Gastroesophageal sphincter (tissue), 4 donors: ENCODE data around the gene ZNF543. TPM values are rescaled to one million over a fixed set of nuclear protein-coding genes. Genes with fewer than 3 reads are reported as not detected.

Experiments
- ATAC-seq: fragments of 150-250 bp; one replicate; pipeline ENCODE4 v1.9.1; 2016; ENCODE audit warnings: mild to moderate bottlenecking, moderate library complexity
- H3K27ac ChIP-seq, 4 donors: fragments of 200-600 bp; sonication (generic) in 3 of 4; 1 replicate in 3 of 4; 2 replicates in 1 of 4; pipeline ENCODE4 v1.5.1; 2016 to 2019
- H3K27me3 ChIP-seq: fragments of 200-600 bp; sonication (generic); one replicate; pipeline ENCODE4 v1.5.1; 2019
- H3K36me3 ChIP-seq, 2 donors: fragments of 200-600 bp; sonication (generic); one replicate each; pipeline ENCODE4 v1.5.1; 2019; ENCODE audit warnings: control low read depth in 1 of 2
- H3K4me1 ChIP-seq, 3 donors: fragments of 200-600 bp; sonication (generic); 1 replicate in 2 of 3; 2 replicates in 1 of 3; pipeline ENCODE4 v1.5.1; 2016 to 2019; ENCODE audit warnings: control low read depth in 2 of 3
- H3K4me3 ChIP-seq, 2 donors: fragments of 200-600 bp; sonication (generic); one replicate each; pipeline ENCODE4 v1.5.1; 2019; ENCODE audit warnings: mild to moderate bottlenecking in 1 of 2, moderate library complexity in 1 of 2
- H3K9me3 ChIP-seq, 3 donors: fragments of 200-600 bp; sonication (generic); one replicate each; pipeline ENCODE4 v1.5.1; 2017 to 2019; ENCODE audit warnings: control low read depth in 2 of 3
- EP300 ChIP-seq: sonication (generic); formaldehyde crosslinking; IDR thresholded peaks from one replicate; pipeline ENCODE4 v1.6.1; 2017; ENCODE audit warnings: antibody characterized with exemption, mild to moderate bottlenecking
- POLR2A ChIP-seq, 2 donors: fragments of 450-650 bp; IDR thresholded peaks; one replicate each; pipeline ENCODE4 v1.6.1; 2017; ENCODE audit warnings: antibody characterized with exemption in 2 of 2, mild to moderate bottlenecking in 2 of 2, moderate library complexity in 1 of 2
- POLR2AphosphoS5 ChIP-seq: sonication (generic); formaldehyde crosslinking; IDR thresholded peaks from one replicate; pipeline ENCODE4 v1.6.1; 2017; ENCODE audit warnings: antibody characterized with exemption
- WGBS, 2 donors: methylation state at CpG; one replicate each; pipeline ENCODE4 v1.1.5; 2018; ENCODE audit warnings: low coverage in 1 of 2; 5-methylcytosine and 5-hydroxymethylcytosine counted together
- total RNA-seq, 4 donors: library from RNA; depleted of rRNA; stranded (reverse); fragments of >200 nt; gene quantifications; one replicate each; pipeline ENCODE4 v1.1.0, GENCODE V29; 2016
- TF ChIP-seq, protein P1 (sequence below), 4 experiments: fragments of 200-600 bp in 2 of 4; fragments of 450-650 bp in 2 of 4; sonication (generic) in 1 of 4; IDR thresholded peaks; one replicate each; pipeline ENCODE4 v1.5.1; 2017 to 2019; ENCODE audit warnings: antibody characterized with exemption in 4 of 4, mild to moderate bottlenecking in 2 of 4, moderate library complexity in 2 of 4

ZNF543 gene
- total RNA-seq, 4 donors from 2014 or later, result 9.3 to 11.7 (median 9.7) TPM

DNA sequence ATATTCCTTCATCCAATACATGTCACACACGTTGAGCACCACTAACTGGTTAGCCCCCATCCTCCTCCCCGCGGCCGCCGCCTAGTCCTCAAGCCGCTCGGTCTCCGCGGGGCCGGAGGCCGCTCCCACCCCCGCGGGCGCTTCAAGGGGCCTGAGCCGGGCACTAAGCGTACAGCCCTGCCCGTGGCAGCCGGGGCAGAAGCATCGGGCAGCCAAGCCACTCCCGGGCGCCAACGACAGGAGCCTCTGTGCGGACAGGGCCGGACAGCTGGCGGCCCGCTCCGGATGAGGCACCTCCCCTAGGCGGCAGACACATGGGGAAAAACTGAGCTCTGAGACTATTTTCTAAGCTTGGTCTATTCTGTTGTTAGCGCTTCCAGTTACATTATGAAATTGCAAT, 2.8 kb upstream of the ZNF543 start:
- Histone ChIP-seq H3K9me3 (peaks cover 0 to 8% (median 0%) of the 10 kb centered on the region in 3 donors), H3K36me3 (no peaks in the 10 kb centered on the region), H3K27ac (no peak overlapping the region), H3K4me1 (peaks cover 0 to 28% (median 11%) of the 10 kb centered on the region in 3 donors), H3K27me3 (peaks cover 3% of the 10 kb centered on the region), H3K4me3 (peak overlapping the region in 1 of 2 donors; percentile 36)
- no peak for ATAC-seq
- 11% methylated on average over 7 to 8 of the region's 29 CpGs for WGBS, 2 donors
- TF ChIP-seq POLR2A (IDR thresholded peaks at IDR 0.05) (no peak), POLR2AphosphoS5 (no peak), EP300 (no peak)
- TF ChIP-seq, protein P1, sequence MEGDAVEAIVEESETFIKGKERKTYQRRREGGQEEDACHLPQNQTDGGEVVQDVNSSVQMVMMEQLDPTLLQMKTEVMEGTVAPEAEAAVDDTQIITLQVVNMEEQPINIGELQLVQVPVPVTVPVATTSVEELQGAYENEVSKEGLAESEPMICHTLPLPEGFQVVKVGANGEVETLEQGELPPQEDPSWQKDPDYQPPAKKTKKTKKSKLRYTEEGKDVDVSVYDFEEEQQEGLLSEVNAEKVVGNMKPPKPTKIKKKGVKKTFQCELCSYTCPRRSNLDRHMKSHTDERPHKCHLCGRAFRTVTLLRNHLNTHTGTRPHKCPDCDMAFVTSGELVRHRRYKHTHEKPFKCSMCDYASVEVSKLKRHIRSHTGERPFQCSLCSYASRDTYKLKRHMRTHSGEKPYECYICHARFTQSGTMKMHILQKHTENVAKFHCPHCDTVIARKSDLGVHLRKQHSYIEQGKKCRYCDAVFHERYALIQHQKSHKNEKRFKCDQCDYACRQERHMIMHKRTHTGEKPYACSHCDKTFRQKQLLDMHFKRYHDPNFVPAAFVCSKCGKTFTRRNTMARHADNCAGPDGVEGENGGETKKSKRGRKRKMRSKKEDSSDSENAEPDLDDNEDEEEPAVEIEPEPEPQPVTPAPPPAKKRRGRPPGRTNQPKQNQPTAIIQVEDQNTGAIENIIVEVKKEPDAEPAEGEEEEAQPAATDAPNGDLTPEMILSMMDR (IDR thresholded peaks at IDR 0.05), result no peak

DNA sequence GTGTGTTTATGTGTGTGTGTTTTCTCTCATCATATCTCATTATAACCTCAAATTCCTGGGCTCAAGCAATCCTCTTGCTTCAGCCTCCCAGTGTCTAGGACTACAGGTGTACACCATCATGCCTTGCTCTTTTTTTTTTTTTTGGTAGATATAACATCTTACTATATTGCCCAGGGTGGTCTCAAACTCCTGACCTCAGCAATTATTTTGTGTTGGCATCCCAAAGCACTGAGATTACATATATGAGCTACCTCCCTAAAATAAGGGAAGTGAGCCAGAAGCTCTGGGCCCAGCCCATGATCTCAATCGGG, 448 bp upstream of the ZNF543 start:
- WGBS, 2 donors, result no CpG with 5 or more reads among the region's 1 CpG
- peaks cover 0 to 22% of the 10 kb centered on the region in 2 donors for H3K36me3 ChIP-seq
- peak overlapping the region; percentile 59 to 91 for H3K4me3 ChIP-seq
- peaks cover 0 to 33% (median 11%) of the 10 kb centered on the region in 3 donors for H3K4me1 ChIP-seq
- peak; percentile 1 for ATAC-seq
- peaks cover 3% of the 10 kb centered on the region for H3K27me3 ChIP-seq
- H3K27ac ChIP-seq, result peak overlapping the region; percentile 41 to 92 (median 92)
- TF ChIP-seq EP300 (no peak), POLR2AphosphoS5 (no peak), POLR2A (IDR thresholded peaks at IDR 0.05) (no peak)
- TF ChIP-seq, protein P1 (IDR thresholded peaks at IDR 0.05), result no peak
- peaks cover 0 to 30% (median 0%) of the 10 kb centered on the region in 3 donors for H3K9me3 ChIP-seq

DNA sequence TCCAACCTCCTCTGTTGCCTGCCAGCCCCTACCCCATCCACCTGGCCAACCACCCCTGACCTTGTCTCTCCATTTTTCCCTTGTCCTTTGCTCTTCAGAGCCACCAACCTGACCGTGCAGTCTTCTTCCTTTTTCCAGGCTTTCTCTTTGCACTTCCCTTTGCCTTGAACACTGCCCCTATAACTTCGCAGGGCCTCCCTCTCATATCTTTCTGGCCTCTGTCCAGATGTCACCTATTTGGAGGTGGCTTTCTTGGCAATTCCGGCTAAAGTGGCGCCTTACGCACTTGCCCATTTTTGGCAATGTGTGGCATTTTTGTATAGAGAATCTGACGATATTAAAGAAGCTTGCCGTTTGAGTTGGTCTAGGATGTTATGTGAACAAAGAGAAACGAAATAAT, 844 bp downstream of the ZNF543 start:
- Histone ChIP-seq H3K27ac (peak overlapping the region in 3 of 4 donors; percentile 91 to 92 (median 92)), H3K36me3 (peaks cover 0 to 35% of the 10 kb centered on the region in 2 donors), H3K4me3 (peak overlapping the region; percentile 59 to 91), H3K27me3 (peaks cover 3% of the 10 kb centered on the region), H3K9me3 (peaks cover 0 to 42% (median 0%) of the 10 kb centered on the region in 3 donors), H3K4me1 (peaks cover 0 to 33% (median 11%) of the 10 kb centered on the region in 3 donors)
- TF ChIP-seq EP300, result no peak
- no peak for TF ChIP-seq POLR2A (IDR thresholded peaks at IDR 0.05)
- TF ChIP-seq POLR2AphosphoS5, result no peak
- TF ChIP-seq, protein P1 (IDR thresholded peaks at IDR 0.05), result peak in 1 of 4 experiments; percentile 4
- 4 to 7% methylated on average over 3 of the region's 8 CpGs for WGBS, 2 donors
- ATAC-seq, result no peak

DNA sequence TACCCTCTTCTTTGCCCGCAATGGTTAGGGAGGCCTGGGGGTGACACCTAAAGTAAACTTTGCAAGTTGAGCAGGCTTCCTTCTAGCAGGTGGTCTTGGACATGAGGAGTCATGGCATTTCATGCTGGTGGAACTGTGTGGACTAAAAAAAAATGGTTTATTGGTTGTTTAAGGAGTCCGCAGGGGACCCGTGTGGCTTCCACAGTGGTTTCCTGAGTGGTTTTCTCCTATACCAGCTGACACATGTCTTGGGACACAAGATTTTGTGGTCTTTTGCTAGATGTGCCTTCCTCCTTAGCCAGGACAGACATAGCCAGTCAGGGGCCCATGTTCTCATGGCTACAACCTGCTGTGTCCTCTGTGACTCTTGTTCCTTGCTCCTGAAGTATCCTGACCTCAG, 1.5 kb downstream of the ZNF543 start:
- no peak for ATAC-seq
- peaks cover 0 to 49% (median 0%) of the 10 kb centered on the region in 3 donors for H3K9me3 ChIP-seq
- WGBS, 2 donors, result 72 to 79% methylated on average over 3 of the region's 3 CpGs
- TF ChIP-seq, protein P1 (IDR thresholded peaks at IDR 0.05), result no peak
- no peak for TF ChIP-seq EP300
- TF ChIP-seq POLR2A (IDR thresholded peaks at IDR 0.05), result no peak
- no peak for TF ChIP-seq POLR2AphosphoS5
- peak overlapping the region in 1 of 2 donors; percentile 91 for H3K4me3 ChIP-seq
- H3K27me3 ChIP-seq, result peaks cover 3% of the 10 kb centered on the region
- H3K27ac ChIP-seq, result no peak overlapping the region
- peaks cover 0 to 33% (median 11%) of the 10 kb centered on the region in 3 donors for H3K4me1 ChIP-seq
- H3K36me3 ChIP-seq, result peaks cover 0 to 41% of the 10 kb centered on the region in 2 donors

DNA sequence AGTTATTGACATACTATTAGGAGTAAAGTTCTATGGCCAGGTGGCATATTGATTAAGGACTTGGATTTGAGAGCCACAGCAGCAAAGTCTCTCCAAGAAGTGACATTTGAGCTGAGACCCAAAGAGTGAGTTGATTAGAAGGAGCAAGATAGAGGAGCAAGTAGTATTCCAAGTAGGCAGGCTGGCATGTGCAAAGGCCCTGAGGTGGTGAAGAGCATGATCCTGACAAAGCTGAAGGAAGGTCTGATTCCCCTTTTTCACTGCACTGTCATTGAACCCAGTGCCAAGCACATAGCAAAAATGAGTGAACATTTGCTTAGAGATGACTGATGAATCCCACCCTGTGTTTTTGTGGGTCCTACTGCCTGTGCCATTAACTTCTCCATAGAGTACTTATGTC, 4.7 kb downstream of the ZNF543 start:
- Histone ChIP-seq H3K27me3 (no peaks in the 10 kb centered on the region), H3K4me3 (no peak overlapping the region), H3K36me3 (peaks cover 15 to 72% of the 10 kb centered on the region in 2 donors), H3K27ac (no peak overlapping the region), H3K9me3 (peaks cover 0 to 81% (median 3%) of the 10 kb centered on the region in 3 donors), H3K4me1 (peaks cover 0 to 24% (median 11%) of the 10 kb centered on the region in 3 donors)
- ATAC-seq, result no peak
- no peak for TF ChIP-seq POLR2AphosphoS5
- no peak for TF ChIP-seq EP300
- TF ChIP-seq, protein P1 (IDR thresholded peaks at IDR 0.05), result no peak
- TF ChIP-seq POLR2A (IDR thresholded peaks at IDR 0.05), result no peak
